HG03135 (cell line): ENCODE measurements around the gene HYAL3.
"Not testable (repeated sequence)": the region's sequence is repeated elsewhere in the genome, so short reads cannot be mapped to it uniquely, and the experiment has no call there.

ENCODE experiments used
- ATAC-seq: cut with Tn5 transposase; IDR thresholded peaks from one replicate; pipeline ENCODE4 v1.9.1; 2021; ENCODE audit warnings: mild to moderate bottlenecking, moderate library complexity; ENCODE audit not compliant: unreplicated experiment

HYAL3 gene

DNA sequence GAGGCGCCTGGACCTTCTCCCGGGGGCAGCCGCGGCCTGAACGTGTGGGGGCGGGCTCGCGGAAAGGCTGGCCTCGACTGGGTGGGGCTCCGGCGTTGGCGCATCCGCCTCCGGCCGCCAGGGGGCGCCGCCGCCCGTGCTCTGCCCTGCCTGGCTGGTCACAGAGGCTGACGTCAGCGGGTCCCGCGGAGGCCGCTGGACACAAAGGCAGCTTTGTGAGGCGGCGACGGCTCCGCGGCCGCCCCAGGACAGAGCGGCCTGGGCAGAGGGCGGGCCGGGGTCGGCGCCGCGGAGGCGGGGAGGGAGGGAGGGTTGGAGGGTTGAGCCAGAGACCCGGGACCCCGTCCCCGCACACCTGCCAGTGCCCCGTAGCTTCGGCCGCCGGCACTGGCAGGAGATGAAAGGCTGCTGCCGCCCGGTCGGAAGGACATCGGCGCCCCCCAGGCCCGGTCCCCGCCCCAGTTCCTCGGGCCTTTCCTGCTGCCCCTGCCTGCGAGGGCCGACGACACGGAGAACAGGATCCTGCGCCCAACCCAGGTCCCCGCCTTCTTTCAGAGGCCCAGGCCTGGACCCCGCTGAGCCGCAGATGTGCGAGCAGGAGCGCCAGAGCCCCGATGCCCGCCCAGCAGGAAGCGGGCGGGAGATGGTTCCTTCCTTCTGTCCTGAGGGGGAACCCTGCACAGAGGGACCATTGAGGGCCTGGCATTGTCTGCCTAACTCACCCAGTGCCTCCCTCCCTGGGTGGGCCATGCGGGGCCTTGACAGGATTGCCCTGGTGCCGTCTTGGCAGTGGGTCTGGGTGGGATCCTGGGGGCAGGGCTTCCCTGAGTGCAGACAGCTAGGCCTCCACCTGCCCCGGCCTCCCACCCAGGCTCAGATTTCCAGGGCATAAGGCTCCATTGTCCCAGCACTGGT, 38.9 kb downstream of the HYAL3 start:
- ATAC-seq: peak; percentile 70

DNA sequence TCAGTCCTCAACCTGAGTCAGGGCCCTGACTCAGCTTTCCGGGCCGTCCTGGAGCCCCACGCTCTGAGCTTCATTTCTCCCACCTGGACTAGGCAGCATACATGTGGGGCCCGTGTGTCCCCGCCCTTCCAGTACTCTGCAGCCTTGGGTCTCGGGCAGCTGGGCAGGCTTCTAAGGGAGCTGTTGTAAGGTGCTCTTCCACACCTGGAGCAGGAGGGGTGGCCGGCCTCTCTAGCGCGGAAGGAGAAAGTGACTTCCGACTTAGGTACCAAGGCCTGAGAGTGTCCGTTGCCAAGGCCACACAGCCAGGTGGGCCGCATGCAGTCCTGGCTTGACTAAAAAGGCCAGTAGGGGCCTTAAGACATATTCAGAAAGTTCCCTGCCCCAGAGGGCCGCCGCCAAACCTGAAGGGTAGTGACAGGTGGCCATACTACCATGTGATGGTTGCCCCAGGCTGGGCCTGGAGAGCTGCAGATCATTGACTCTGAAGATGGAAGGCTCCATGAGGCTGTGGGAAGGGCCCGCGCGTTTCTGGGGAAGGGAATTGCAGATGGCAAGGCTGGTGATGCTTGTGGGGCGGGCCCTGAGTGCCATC, 39.7 kb downstream of the HYAL3 start:
- ATAC-seq: peak; percentile 30

DNA sequence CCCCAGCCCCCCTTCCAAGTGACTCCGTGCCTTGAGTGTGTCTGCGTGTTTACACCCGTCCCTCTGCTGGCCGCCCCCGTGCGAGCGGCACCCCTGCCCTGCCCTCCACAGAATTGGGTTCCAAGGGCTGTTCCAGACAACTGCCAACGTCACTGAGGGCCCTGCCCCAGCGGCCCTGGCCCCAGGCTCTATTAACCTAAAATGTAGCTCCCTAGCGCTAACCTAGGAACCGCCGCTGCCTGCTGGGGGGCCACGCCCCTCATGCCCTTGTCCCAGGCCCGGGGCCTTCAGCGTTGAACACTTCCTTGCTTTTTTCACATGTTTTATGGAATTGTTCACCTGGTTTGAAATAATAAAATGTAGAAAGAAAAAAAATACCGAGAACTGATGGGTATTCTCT, 40.2 kb downstream of the HYAL3 start:
- no peak for ATAC-seq

DNA sequence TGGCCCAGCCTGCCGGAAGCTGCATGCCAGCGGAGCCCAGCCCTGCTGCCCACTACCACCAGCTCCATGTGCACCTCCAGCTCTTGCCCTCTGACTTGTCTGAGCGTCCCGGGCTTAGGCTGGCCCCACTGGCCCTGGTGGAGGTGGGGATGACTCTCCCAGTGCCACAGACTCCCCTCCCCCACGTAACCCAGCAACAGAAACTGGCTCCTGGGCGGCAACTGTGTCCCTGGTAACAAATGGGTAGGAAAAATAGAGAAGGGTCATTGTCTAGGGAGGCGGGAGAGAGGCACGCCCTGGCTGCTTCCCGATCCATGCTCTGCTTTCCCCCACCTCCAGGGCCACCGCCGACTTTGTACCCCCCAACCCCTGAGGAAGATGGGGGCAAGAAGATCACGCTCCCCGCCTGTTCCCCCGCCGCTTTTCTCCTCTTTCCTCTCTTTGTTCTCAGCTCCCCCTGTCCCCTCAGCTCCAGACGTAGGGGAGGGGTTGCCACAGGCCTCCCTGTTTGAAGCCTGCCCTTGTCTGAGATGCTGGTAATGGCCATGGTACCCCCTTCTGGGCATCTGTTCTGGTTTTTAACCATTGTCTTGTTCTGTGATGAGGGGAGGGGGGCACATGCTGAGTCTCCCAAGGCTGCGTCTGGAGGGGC, 41.0 kb downstream of the HYAL3 start:
- no peak for ATAC-seq

DNA sequence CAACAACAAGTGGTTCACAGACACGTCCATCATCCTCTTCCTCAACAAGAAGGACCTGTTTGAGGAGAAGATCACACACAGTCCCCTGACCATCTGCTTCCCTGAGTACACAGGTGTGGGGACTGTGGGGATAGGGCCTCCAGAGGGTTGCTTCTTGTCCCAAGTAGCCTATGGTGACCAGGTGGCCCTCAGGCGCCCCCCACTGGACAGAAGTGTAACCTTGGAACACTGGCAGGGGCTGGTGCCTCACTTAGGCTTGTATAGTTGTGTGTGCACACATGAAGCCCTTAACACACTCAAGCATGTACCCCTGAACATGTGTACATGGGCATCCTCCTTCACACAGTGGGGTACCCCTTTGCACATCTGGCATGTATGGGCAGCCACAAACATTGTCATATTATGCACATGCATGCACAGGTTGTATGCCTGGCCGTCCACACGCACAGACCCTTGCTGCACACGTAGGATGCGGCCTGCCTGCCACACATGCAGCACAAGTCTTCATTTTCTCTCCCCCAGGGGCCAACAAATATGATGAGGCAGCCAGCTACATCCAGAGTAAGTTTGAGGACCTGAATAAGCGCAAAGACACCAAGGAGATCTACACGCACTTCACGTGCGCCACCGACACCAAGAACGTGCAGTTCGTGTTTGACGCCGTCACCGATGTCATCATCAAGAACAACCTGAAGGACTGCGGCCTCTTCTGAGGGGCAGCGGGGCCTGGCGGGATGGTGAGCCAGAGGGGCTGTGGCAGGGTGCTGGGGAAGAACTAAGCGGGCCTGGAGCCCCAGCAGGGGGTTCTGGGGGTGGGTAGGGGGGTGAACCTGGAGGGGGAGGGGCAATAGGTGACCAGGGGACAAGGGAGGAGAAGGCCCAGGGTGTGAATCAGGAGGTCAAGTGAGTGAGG, 42.0 kb downstream of the HYAL3 start:
- no peak for ATAC-seq

DNA sequence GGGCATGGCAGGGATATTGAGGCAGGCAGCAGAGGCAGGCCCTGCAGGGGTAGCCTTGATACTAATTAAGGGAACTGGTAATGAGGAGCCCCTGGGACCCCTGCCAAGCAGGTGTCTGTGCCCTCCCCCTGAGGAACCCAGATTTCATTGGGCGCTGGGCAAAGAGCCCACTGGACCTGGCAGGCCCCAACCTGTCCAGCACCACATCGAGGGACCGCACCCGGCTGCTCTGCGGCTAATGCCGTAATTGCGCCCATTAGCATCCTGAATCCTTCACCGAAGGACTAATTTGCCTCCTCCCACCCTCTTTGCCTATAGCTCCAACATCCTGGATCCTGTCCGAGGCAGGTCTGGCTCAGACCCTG, 44.0 kb downstream of the HYAL3 start:
- ATAC-seq: no peak

DNA sequence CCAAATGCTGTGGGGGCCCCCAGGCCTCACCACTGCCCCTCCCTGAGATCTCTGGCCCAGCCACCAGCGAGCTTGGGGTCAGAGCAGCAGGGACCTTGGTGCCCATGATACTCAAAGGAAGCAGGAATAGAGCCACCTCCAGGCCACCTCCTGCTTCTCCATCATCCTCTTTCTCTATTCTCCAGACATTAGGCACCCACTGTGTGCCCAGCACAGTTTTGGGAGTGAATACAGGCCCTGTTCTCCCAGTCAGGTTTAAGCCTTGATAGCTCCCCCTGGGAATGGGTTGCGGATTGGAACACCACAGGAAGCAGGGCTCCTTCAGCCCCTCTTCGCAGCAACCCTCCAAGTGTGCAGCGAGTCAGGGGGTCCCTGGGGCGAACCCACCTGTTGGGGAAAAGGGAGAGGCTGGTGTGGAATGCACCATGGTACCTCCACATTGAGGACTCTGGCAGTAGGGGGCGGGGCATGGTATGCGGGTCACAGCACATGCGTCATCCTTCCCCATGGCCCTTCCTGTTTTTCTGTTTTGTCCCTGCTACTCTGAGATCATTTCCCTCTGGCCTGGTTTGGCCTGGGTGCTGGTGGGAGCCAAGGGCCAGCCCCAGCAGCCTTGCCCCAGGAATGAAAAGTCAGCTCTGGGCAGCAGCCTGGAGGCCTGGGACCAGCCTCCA, 44.5 kb downstream of the HYAL3 start:
- no peak for ATAC-seq

DNA sequence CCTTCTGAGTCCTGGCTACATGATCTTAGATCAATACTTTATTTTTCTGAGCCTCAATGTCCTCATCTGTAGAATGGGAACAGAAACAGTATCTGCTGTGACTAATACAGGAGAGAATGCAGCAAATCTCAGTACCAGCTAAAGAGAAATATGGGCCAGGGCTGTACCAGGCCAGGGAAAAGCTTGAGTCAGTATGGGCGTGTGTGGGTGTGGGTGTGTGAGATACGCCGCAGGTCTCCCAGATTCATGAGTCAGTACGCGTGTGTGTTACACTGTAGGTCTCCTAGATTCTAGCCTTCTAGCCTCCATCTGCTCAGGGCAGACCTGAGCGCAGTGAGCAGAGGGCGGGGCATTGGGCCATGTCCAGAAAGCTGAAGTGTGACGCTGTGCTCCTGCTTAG, 48.0 kb downstream of the HYAL3 start:
- no peak for ATAC-seq

DNA sequence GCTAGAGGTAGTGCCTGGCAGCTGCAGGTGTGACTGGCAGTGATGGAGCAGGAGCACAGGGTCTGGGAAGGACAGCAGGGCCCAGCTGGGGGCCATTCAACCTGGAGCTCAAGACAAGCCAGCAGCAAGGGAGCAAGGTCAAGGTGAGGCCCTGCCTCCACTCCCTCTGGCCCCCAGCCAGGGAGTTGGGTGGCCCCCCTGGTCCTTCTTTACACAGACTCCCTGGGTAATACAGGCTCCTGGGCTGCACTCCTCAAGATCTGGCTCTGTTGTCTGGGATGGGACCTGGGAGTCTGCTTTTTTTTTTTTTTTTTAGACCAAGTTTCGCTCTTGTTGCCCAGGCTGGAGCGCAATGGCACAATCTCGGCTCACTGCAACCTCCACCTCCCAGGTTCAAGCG, 48.7 kb downstream of the HYAL3 start:
- ATAC-seq: no peak

DNA sequence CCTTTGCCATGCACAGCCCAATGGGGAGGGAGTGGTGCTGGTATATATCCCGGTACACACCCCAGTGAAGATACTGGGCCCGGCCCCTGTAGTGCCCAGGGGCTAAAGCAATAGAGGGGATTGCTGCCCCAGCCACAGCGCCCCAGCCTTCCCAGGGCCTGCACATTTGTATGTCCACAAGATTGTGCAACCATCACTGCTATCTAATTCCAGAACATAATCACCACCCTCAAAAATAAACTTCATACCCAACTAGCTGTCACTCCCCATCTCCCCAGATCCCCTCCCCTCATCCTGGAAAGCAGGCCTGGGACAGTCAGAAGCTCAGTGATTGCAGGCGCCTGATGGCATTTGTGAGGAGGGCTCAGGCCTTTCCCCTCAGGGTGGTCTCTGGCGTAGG, 49.7 kb downstream of the HYAL3 start:
- no peak for ATAC-seq

DNA sequence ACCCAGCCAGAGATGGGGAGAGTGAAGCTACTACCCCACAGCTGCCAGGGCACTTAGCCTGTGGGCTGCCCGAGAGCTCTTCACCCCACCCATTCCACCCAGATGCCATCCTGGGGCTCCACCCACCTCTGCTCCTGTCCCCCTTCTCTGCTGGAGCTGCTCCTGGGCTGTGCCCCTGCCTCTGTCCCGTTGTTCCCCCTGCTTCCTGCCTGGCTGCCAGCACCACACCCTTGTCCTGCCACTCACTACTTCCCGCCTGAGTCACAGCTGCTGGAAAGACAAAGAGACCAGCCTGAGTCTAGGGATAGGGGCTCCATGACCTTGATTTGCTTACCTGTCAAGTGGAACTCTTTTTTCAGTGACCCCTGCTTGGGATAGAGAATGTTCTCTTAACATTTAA, 50.8 kb downstream of the HYAL3 start:
- ATAC-seq: no peak

DNA sequence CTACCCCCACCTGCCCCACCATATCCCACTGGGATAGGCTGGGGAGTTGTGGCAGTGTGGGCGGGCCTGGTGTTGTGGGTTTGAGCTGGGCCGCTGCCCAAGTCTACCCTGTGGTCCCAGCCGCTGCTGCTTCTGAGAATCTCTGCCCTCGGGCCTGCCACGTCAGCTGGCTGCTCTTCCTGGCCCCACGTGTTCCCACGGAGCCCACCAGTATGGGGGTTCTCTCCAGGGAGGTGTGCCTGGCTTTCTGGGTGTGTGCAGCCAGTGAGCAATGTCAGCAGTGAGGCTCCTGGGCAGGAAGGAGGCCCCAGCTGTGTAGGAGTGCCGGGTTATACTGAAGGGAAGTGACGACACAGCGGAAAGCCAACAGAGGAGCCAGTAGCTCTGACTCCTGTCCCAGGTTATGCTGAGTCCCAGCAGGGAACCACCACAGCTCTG, 52.7 kb downstream of the HYAL3 start:
- ATAC-seq: peak; percentile 56

DNA sequence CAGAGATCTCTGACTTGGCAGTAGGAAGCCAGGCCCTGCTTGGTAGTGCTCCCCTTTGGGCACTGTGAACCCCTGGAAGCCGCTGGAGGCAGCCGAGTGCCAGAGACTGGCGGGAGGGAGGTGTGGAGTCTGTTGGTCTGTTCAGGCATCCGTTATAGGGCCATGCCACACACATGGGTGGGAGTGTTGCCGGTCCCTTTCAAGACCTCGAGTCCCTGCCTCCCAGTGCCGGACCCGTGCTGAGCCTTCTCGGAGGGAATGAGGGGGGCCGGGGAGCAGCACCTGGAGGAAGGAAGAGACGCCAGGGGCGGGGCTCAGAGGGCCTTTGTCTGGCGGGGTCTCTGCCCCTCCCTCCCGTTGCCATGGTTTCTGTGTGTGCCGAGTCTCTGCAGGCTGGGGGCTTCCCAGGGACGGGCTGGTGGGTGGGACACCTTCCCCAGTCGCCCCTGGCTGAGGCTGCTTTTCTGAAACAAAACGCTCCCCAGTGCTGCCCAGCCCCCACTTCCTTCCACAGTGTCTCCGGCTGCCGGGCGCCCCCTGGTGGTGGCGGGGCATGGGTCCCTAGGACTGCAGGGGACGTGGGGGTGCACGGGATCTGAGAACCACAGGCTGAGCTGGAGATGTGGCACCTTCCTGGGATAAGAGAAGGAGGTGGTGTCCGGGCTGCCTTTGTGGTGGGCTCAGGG, 53.2 kb downstream of the HYAL3 start:
- ATAC-seq: peak; percentile 63

DNA sequence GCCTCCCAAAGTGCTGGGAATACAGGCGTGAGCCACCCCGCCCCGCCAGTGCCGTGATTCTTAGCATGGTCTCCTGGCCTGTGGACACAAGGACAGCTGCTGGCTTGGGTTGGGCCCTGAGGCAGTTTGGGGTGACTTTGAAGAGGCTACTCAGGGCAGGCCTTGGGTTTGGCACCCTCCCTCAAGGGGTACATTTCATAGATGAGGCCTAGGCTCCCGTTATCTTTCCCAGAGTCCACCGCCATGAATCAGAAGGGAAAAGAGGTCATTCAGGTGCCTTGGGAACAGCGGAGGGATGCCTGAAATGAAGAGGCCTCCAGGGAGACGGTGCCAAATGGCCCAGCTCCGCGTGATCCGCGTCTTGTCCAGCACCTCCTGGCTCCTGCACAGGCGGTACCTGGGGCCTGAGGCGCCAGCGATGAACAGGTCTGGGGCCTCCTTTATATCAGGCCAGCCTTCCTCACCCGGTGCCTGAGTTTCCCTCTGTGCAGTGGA, 53.9 kb downstream of the HYAL3 start:
- ATAC-seq: no peak

DNA sequence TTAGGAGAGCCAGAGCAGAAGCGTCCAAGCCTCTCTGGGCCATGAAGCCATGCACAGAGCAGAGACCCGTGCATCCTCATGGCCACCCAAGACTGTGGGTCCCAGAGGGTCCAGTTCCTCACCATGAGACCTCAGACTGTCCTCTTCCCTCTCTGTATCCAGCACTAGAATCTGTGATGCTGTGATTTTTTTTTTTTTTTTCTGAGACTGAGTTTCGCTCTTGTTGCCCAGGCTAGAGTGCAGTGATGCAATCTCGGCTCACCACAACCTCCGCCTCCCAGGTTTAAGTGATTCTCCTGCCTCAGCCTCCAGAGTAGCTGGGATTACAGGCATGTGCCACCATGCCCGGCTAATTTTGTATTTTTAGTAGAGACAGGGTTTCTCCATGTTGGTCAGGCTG, 54.4 kb downstream of the HYAL3 start:
- ATAC-seq: not testable (repeated sequence)

DNA sequence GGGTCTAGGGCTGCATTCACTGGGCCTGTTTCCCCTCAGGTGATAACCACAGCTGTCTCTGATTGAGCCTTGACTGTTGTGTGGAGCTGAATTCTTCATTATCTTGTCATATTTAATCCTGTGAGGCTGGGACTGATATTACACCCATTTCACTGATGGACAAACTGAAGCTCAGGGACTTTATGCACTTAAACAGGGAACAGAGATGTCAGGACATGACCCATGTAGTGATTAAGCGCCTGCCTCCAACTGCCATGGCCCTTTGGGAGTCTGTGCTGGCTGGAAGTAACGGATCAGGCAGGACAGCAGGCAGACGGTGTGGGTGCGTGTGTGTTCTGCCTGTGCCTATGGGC, 55.7 kb downstream of the HYAL3 start:
- ATAC-seq: no peak

DNA sequence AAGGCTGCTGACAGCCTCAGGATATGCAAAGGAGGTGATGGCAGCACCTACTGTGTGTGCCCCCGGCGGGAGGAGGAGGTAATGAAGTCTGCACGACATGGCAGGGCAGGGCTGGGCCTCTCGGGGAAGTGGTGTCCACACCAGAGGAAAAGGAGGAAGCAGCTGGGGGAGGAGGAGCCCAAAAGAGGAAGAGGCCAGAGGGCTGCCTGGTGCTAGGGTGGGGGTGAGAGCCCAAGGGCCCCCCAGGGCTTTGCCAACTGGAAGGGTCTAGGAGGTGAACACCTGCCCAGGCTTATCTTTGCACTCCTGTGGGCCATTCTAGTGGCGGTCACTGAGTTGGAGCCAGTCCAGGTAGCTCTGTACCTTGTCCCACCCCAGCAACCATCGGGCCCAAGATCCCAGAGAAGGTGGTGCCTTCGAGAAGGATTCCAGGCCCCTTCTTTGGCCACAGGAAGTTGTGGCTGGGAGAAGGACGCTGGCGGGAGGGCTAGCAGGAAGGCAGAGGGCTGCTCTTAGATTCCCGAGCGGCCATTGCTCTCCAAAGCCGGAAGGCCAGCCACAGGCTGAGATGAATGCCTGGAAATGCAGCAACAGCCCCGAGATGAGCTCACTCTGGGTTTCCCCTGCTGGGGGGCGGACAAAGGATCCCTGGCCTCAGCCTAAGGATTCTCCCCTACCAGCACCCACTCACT, 56.2 kb downstream of the HYAL3 start:
- no peak for ATAC-seq
